Activated T-helper 17 cell treated with anti-CD3 and anti-CD28 coated beads, Interleukin-2, amount 50 U/mL, for 72 hours (primary cell): Measurements from ENCODE around the gene COPS3. TPM values are rescaled to one million over a fixed set of nuclear protein-coding genes. Genes with fewer than 3 reads are reported as not detected.

ENCODE experiments used
- ATAC-seq: fragments of 150-1000 bp; cut with Tn5 transposase; replicated peaks from 2 replicates; pipeline ENCODE4 v1.10.0; 2021; ENCODE audit warnings: mild to moderate bottlenecking, moderate library complexity
- H3K27ac Mint-ChIP-seq: one replicate; pipeline ENCODE4 v1.8.0; 2022; ENCODE audit warnings: mixed read lengths
- H3K27me3 Mint-ChIP-seq: one replicate; pipeline ENCODE4 v1.8.0; 2022; ENCODE audit warnings: mixed read lengths
- H3K36me3 Mint-ChIP-seq: one replicate; pipeline ENCODE4 v1.8.0; 2022; ENCODE audit warnings: low read depth, mild to moderate bottlenecking, mixed read lengths
- H3K4me1 Mint-ChIP-seq: one replicate; pipeline ENCODE4 v1.8.0; 2022; ENCODE audit warnings: mixed read lengths
- H3K4me3 Mint-ChIP-seq: one replicate; pipeline ENCODE4 v1.8.0; 2022; ENCODE audit warnings: mild to moderate bottlenecking, mixed read lengths
- H3K9me3 Mint-ChIP-seq: one replicate; pipeline ENCODE4 v1.8.0; 2022; ENCODE audit warnings: mixed read lengths
- total RNA-seq, 2 donors: library from RNA; stranded (reverse); gene quantifications; one replicate each; pipeline ENCODE4 v1.2.3, GENCODE V29; 2022

Gene COPS3
- total RNA-seq, 2 donors from 2014 or later = 63.0 to 116 TPM

DNA sequence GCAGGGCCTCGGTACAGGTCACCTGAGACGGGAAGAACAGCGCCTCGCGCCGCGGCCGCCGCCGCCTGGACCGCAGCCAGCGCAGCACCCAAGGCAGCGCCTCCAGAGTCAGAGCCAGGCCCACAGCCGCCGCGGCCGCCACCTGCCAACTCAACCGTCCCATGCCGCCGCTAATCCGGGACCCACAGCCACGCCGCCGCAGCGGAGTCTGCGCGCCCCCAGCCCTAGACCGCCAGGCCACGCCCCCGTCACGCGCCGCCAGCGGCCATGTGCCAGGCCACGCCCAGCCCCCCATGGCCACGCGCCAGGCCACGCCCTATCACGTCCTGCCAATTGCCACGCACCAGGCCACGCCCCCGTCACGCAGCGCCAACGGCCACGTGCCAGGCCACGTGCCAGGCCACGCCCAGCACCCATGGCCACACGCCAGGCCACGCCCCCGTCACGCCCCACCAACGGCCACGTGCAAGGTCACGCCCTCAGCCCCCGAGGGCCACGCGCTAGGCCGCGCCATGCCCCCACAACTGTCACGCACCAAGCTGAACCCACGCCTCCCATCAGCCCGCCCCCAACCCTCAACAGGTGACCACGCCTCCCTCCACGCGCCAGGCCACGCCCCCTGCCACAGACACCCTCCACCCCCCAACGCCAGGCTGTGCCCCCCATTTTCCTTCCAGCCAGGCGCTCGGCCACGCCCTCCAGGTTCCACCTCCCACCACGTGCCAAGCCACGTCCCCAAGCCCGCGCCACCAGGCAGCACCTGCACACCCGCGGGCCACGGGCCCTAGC lies 74.7 kb downstream of the COPS3 start, which contains the start of gene PLD6:
PLD6 (minus strand) TSS at position 210 of the 789 bp plus-strand sequence; CDS start at position 163, 47 bp downstream.
- Mint-ChIP-seq H3K9me3 (no peaks in the 10 kb centered on the region), H3K4me1 (peaks cover 14% of the 10 kb centered on the region), H3K36me3 (peaks cover 43% of the 10 kb centered on the region), H3K27me3 (no peaks in the 10 kb centered on the region), H3K27ac (peak within 1 kb of the TSS; percentile 96), H3K4me3 (peak within 1 kb of the TSS; percentile 92)
- ATAC-seq = peak; percentile 75

DNA sequence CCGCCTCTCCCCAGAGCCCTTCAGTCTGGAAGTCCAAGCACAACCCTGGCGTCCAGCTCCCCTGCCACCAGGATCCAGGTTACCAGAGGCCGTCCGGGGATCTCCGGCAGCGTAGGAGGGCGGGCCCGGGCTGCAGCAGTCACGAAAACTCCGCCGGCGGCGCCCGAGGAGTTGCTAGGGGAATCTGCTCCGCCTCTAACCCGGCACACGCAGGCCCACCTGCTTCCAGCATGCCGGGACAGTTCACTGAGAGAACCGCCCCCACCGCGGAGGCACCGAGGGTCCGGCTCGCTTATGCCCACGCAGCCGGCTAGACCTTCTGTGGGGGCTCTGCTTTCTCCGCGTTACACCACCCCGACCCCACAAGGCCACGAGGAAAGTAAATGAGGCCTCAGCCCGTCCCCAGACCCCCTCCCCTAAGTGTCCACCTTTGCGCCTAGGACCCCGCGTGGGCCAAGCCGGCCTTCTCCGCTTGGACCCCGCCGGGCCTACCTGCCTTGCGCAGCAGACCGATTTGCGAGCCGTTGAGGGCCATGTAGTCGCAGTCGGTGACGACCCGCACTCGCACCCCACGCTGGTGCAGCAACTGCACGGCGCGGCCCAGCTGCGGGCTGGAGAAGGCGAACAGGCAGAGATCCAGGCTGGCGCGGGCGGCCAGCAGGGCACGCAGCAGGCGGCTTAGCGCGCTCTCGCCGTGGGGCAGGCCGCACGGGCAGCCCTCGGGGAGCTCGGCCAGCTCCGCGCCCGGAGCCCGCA lies 75.5 kb downstream of the COPS3 start:
- peaks cover 50% of the 10 kb centered on the region for H3K36me3 Mint-ChIP-seq
- peak overlapping the region; percentile 92 for H3K4me3 Mint-ChIP-seq
- peak; percentile 70 for ATAC-seq
- no peaks in the 10 kb centered on the region for H3K27me3 Mint-ChIP-seq
- H3K27ac Mint-ChIP-seq = peak overlapping the region; percentile 96
- H3K9me3 Mint-ChIP-seq = no peaks in the 10 kb centered on the region
- peaks cover 17% of the 10 kb centered on the region for H3K4me1 Mint-ChIP-seq

DNA sequence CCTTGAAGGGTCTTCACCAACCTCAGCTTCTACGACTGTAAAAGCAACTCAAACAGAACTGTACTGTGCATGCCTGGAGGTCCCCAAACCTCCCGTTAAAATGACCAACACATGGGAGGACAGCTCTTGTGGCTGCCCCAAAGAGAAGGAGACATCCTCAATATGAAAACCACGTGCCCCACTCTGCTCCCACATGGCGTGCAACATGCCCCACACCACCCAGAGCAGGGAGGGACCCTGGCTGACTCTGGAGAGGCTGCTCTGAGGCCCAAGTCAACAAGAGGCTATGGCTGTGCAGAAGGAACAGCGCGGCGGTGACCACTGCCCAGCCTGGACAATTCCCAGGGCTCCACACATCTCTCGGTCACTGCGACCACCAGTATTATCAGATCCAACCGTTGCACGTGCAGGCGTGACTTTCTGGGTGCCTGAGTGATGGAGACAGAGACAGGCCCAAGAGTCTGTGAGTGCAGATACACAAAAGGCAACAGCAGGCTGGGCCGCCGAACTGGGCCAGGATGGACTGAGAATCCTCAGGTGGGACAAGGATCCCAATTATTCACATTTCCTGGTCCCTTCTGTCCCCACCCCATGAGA lies 76.3 kb downstream of the COPS3 start:
- no peak for ATAC-seq
- H3K9me3 Mint-ChIP-seq = no peaks in the 10 kb centered on the region
- H3K4me1 Mint-ChIP-seq = peaks cover 17% of the 10 kb centered on the region
- peak overlapping the region; percentile 92 for H3K4me3 Mint-ChIP-seq
- H3K36me3 Mint-ChIP-seq = peaks cover 59% of the 10 kb centered on the region
- H3K27me3 Mint-ChIP-seq = no peaks in the 10 kb centered on the region
- peak overlapping the region; percentile 96 for H3K27ac Mint-ChIP-seq

DNA sequence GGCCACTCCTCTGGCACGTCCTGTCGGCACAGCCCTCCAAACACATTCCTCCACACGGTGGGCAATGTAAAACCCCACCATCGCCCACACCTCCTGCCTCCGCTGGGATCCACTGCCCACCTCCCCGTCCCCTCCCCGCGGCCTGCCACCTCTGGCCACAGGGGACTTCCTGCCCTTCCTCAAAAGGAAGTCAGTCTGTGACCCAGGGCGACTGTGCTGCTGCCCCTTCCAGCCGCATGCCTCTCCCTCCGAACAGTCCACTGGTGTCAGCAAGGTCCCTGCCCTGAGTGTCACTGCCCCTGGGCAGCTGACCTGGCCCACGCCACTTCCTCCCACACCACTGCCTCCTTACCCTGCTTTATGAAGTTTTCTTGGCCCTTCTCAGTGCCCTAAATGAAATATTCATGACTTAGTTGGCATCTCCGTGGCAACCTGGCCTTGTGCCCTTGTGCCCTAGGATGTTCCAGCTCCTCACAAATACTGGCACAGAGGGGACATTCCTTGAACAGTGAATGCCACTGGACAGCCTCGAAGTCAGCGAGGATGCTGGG lies 76.9 kb downstream of the COPS3 start:
- H3K9me3 Mint-ChIP-seq = no peaks in the 10 kb centered on the region
- ATAC-seq = no peak

DNA sequence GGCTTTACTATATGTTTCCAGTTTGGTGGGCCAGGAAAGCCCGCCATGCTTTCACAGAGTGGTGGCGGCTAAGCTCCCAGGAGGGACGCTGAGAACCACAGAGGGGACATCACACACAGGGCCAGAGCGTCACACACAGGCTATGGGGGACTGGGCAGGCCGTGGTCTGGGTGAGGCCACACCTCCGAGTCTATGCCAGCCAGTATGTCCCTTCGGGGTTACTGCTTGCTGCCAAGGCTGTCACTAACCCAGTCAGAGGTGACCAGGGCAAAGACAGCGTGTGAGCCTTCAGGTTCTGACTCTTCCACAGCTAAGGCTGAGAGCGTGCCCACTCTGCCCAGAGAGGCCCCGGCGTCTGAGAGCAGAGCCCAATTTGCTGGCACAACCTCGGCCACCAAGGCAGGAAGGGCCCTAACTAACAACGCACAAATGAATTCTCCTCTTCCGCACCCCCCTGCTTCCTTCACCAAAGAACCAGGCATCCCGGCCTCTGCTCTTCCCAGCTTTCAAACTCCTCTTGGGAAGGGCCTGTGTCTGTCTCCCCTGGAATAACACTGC lies 77.8 kb downstream of the COPS3 start:
- ATAC-seq = no peak

More for the DNA sequence above, 76.9 kb downstream of the COPS3 start:
- Mint-ChIP-seq H3K27ac (peak overlapping the region; percentile 96), H3K36me3 (peaks cover 65% of the 10 kb centered on the region), H3K27me3 (no peaks in the 10 kb centered on the region), H3K4me3 (peak overlapping the region; percentile 92), H3K4me1 (peaks cover 17% of the 10 kb centered on the region)

DNA sequence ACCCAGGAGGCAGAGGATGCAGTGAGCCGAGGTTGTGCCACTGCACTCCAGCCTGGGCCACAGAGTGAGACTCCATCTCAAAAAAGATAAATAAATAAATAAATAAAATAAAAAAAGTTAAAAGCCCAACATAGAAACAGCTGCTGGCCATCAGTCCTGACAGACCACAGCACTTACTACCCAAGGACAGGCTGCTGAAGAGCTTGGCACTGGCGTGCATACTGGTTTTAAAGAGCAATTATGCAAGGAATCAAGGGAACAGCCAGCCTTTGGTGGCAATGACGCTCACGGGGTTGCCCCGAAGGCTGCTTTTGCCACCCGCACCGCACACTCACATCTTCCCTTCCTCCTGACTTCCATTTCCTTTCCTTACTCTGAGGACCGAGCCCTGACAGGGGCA lies 79.1 kb downstream of the COPS3 start:
- Mint-ChIP-seq H3K4me3 (no peak overlapping the region), H3K27ac (no peak overlapping the region), H3K36me3 (peaks cover 74% of the 10 kb centered on the region), H3K27me3 (no peaks in the 10 kb centered on the region), H3K4me1 (peaks cover 25% of the 10 kb centered on the region), H3K9me3 (no peaks in the 10 kb centered on the region)
- ATAC-seq = no peak

More for the DNA sequence above, 77.8 kb downstream of the COPS3 start:
- H3K36me3 Mint-ChIP-seq = peaks cover 67% of the 10 kb centered on the region
- H3K4me3 Mint-ChIP-seq = peak overlapping the region; percentile 92
- H3K9me3 Mint-ChIP-seq = no peaks in the 10 kb centered on the region
- no peaks in the 10 kb centered on the region for H3K27me3 Mint-ChIP-seq
- H3K4me1 Mint-ChIP-seq = peaks cover 17% of the 10 kb centered on the region
- H3K27ac Mint-ChIP-seq = peak overlapping the region; percentile 96

DNA sequence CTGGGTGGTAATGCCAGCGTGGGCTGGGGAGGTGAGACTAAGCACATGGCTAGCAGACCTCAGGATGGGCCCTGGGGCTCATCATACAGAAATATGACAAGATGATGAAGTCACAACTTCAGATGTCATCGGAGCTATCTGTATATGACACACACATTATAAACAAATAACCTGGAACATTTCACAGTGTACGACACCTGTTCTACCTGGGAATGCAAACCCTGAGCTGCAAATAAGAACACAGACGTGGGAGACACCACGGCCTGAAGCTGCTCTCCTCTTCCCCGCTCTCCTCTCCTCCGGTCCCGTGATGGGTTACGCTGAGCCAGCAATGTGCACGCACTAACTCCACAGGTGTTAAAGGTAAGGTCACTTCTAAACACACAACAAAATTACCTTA lies 79.8 kb downstream of the COPS3 start:
- no peak overlapping the region for H3K4me3 Mint-ChIP-seq
- H3K27ac Mint-ChIP-seq = peak overlapping the region; percentile 38

DNA sequence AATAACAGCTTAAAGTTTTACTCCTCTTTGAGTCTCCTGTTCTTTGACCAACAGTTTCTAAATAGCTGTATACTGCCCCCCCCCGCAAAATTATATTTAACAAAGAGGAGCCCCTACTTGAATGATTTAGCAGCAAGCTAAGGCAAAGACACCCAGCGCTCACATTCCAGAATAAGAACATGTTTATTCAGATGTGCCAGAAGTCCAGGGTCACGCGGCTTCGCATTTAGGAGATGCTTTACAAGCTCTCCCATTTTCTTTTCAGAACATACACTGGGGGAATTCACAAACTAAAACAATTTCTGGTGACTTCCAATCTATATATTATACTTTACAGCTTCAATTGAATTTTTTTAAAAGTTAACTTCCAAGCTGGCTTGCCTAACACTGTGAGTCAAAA lies 80.2 kb downstream of the COPS3 start:
- H3K36me3 Mint-ChIP-seq = peaks cover 76% of the 10 kb centered on the region
- H3K27ac Mint-ChIP-seq = peak overlapping the region; percentile 38
- H3K4me3 Mint-ChIP-seq = no peak overlapping the region

More for the DNA sequence above, 79.8 kb downstream of the COPS3 start:
- Mint-ChIP-seq H3K36me3 (peaks cover 76% of the 10 kb centered on the region), H3K4me1 (peaks cover 29% of the 10 kb centered on the region), H3K9me3 (no peaks in the 10 kb centered on the region), H3K27me3 (no peaks in the 10 kb centered on the region)
- no peak for ATAC-seq

DNA sequence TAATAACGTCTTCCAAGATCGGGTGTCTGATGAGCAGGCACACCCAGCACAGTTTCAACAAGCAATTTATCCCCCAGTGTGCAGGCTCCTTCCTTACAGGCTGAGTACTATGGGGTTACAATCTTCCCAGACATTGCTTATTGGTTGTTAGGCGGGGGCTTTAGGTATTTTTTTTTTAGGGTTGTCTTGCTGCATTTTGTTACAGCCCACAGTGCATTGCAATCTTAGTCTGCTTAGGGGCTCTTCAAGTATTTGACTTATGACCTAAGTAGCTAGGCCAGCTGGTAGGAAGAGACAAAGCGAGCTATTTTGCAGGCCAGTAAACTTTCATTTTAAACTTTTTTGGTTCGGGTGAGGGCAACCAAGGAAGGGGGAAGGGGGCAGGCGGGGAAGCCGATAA lies 80.7 kb downstream of the COPS3 start:
- H3K27ac Mint-ChIP-seq = peak overlapping the region; percentile 13
- H3K27me3 Mint-ChIP-seq = no peaks in the 10 kb centered on the region
- H3K4me1 Mint-ChIP-seq = peaks cover 29% of the 10 kb centered on the region
- no peak for ATAC-seq
- no peaks in the 10 kb centered on the region for H3K9me3 Mint-ChIP-seq
- peaks cover 73% of the 10 kb centered on the region for H3K36me3 Mint-ChIP-seq
- no peak overlapping the region for H3K4me3 Mint-ChIP-seq

More for the DNA sequence above, 80.2 kb downstream of the COPS3 start:
- H3K27me3 Mint-ChIP-seq = no peaks in the 10 kb centered on the region
- peaks cover 29% of the 10 kb centered on the region for H3K4me1 Mint-ChIP-seq
- no peaks in the 10 kb centered on the region for H3K9me3 Mint-ChIP-seq
- no peak for ATAC-seq

DNA sequence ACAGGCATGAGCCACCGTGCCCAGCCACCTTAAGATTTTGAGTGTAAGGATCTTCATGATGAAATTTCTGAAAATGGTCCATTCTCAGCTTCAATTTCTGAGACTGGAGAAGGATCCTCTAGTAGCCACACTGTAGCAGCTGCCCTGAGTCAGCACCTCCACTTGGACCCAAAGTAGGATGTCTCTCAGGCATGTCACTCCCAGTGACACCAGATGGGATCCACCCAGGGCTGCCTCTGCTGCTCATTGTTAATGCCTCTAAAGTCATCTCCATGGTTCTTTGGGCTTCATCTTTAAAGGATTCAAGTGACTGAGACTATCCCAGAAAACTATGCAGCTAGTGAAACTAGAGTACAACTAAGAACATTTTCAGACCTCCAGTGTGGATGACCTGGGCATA lies 82.8 kb downstream of the COPS3 start:
- Mint-ChIP-seq H3K27me3 (no peaks in the 10 kb centered on the region), H3K27ac (no peak overlapping the region), H3K36me3 (peaks cover 53% of the 10 kb centered on the region), H3K4me1 (peaks cover 17% of the 10 kb centered on the region), H3K9me3 (no peaks in the 10 kb centered on the region), H3K4me3 (no peak overlapping the region)
- no peak for ATAC-seq

DNA sequence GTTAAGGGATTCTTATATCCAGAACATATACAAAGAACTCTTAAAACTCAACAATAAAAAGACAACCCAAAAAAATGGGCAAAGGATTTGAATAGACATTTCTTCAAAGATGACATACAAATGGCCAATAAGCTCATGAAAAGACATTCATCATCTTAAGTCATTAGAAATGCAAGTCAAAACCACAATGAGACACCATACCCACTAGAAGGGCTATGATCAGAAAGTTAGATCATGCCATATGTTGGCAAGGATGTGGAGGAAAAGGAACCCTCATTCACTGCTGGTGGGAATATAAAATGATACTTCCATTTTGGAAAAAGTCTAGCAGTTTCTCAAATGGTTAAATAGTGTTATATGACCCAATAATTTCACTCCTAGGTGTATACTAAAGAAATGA lies 84.3 kb downstream of the COPS3 start:
- H3K4me1 Mint-ChIP-seq = peaks cover 17% of the 10 kb centered on the region
- no peaks in the 10 kb centered on the region for H3K27me3 Mint-ChIP-seq
- no peaks in the 10 kb centered on the region for H3K9me3 Mint-ChIP-seq
- peaks cover 38% of the 10 kb centered on the region for H3K36me3 Mint-ChIP-seq
- H3K4me3 Mint-ChIP-seq = no peak overlapping the region
- H3K27ac Mint-ChIP-seq = no peak overlapping the region
- peak; percentile 57 for ATAC-seq
